ENCODE measurements around the gene INTS2.
A peak's percentile ranks its signal among the peaks of the same experiment; 100 is the strongest.
"Not testable (repeated sequence)": the region's sequence is repeated elsewhere in the genome, so short reads cannot be mapped to it uniquely, and the experiment has no call there.

INTS2 gene

DNA sequence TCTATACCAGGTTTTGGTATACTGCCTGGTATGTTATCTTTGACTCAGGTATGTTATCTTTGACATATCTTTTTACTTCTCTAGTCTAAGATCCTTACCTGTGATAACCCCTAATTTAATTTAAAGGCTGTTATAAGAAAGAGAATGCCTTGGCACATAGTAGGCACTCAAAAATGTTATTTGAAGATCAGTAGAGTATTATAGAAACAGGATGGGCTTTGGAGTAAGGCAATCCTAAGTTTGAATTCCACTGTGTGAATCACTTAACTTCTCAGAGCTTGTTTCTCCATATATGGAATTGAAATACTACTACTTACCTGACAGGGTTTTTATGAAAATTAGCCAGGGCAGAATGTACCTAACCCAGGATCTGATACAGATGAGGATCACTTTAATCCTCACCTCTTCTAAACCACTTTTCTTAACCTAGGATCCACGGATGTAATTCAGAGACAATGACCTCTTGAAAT lies 65.6 kb downstream of the INTS2 start:
- H3K27ac ChIP-seq = peak overlapping the region; percentile 66
- TF ChIP-seq, protein P1, sequence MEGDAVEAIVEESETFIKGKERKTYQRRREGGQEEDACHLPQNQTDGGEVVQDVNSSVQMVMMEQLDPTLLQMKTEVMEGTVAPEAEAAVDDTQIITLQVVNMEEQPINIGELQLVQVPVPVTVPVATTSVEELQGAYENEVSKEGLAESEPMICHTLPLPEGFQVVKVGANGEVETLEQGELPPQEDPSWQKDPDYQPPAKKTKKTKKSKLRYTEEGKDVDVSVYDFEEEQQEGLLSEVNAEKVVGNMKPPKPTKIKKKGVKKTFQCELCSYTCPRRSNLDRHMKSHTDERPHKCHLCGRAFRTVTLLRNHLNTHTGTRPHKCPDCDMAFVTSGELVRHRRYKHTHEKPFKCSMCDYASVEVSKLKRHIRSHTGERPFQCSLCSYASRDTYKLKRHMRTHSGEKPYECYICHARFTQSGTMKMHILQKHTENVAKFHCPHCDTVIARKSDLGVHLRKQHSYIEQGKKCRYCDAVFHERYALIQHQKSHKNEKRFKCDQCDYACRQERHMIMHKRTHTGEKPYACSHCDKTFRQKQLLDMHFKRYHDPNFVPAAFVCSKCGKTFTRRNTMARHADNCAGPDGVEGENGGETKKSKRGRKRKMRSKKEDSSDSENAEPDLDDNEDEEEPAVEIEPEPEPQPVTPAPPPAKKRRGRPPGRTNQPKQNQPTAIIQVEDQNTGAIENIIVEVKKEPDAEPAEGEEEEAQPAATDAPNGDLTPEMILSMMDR (conservative IDR thresholded peaks at IDR 0.05) = no peak

DNA sequence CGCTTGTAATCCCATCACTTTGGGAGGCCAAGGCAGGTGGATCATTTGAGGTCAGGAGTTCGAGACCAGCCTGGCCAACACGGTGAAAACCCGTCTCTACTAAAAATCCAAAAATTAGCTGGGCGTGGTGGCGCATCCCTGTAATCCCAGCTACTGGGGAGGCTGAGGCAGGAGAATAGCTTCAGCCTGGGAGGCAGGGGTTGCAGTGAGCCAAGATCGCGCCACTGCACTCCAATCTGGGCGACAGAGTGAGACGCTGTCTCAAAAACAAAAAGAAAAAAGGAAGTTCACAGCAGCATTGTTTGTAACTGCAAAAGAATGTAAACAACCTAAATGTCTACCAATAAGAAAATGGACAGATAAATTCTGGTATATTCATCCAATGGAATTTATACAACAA lies 67.4 kb downstream of the INTS2 start:
- not testable (repeated sequence) for H3K27ac ChIP-seq

DNA sequence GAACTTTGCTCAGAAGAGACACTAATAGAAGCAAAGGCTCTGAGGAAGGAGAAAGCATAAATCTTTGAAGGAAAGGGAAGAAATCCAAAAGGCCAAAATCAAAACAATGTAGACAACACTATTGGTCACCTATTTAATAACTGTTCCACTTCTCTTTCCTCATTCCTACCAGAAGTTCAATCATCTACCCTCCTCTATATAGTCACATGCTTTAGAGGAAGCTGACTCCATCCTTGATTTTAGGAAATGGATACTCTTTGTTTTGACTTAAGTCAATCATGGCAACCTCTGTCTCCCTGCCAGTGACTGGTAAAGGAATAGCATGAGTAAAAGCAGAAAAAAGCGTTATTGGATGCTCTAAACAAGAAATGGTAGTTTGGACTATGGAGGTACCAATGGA lies 71.7 kb downstream of the INTS2 start:
- TF ChIP-seq, protein P1 (conservative IDR thresholded peaks at IDR 0.05) = no peak

DNA sequence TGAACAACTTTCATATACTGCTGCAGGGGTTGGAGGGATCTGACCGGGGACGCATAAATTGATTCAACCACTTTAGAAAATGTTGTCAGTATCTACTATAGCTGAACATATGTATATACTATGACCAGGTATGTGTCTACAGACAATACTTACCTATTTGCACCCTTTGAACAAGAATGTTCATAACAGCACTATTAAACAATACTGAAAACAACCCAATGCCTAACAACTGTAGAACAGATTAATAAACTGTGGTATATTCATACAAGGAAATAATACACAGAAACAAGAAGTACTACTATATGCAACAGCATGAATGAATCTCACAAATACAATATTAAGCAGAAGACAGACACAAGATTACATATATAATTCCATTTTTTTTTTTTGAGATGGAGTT lies 74.9 kb downstream of the INTS2 start:
- TF ChIP-seq, protein P1 (conservative IDR thresholded peaks at IDR 0.05) = no peak
- H3K27ac ChIP-seq = no peak overlapping the region

More for the DNA sequence above, 71.7 kb downstream of the INTS2 start:
- no peak overlapping the region for H3K27ac ChIP-seq

DNA sequence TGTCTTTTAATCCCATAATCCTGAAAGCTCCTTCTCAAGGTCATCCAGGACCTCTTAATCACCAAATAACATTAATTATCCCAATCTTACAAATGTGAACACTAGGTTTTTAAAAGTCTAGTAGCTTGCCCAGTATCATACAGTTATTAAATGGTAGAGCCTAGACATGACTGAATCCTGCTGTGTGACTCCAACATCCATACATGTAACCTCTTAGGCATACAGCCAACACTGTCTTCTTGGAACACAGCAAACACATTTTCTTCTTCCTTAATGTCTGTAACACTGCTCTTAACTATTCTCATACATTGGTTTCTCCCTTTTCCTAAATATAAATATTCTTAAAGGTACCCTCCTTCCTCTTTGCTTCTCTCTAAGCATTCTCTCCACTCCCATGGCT lies 78.1 kb downstream of the INTS2 start:
- no peak overlapping the region for H3K27ac ChIP-seq
- TF ChIP-seq, protein P1 (conservative IDR thresholded peaks at IDR 0.05) = no peak

DNA sequence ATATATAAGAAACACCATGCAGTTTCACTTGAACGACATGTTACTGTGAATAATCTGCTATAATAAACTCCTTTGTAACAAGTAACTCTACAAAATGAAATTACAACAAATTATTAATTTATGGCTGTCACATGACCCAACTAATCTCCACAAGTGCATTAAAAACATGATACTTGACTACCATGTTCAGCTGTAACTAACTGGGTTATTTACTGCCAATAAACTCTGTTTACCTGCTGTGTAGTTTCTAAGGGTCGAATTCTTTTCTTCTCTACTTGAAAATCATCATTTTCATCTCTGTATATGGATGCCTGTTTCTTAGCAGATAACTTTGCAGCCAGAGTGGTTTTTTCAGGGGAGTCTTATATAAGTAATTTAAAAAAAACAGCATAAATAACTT lies 78.9 kb downstream of the INTS2 start:
- TF ChIP-seq, protein P1 (conservative IDR thresholded peaks at IDR 0.05) = no peak
- H3K27ac ChIP-seq = no peak overlapping the region

DNA sequence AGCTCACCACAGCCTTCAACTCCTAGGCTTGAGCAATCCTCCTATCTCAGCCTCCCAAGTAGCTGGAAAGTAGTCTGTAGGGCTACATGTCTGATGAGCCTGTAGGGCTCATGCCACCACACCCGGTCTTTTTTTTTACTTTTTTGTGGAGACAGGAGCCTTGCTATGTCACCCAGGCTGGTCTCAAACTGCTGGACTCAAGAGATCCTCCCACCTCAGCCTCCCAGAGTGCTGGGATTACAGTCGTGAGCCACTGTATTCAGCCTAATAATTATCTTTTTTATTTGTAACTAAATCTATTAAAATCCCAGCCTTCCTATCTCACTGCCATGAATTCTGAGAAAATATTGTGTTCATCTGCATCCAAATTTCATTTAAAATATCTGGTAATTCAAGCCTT lies 79.5 kb downstream of the INTS2 start:
- no peak overlapping the region for H3K27ac ChIP-seq
- TF ChIP-seq, protein P1 (conservative IDR thresholded peaks at IDR 0.05) = no peak

DNA sequence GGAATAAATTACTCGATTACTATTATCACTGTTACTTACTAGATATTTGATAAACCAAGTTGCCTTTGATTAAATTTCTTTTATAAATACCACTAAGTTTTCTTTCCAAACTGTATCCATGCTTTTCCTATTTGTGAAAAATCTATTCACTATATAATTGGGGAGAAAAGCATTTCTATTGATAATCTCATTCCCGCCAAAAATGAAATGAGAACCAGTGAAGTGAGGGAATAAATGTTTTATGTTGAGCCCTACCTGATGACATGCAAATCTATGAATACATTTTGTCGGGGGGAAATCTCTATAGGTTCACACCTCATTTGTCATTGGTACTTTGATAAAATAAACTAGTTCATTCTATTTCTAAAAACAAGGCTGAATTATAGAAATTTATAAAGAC lies 80.1 kb downstream of the INTS2 start:
- TF ChIP-seq, protein P1 (conservative IDR thresholded peaks at IDR 0.05) = no peak
- H3K27ac ChIP-seq = no peak overlapping the region
